Endodermal cell (in vitro differentiated cells): ENCODE results near the gene BGN. TPM values are rescaled to one million over a fixed set of nuclear protein-coding genes. Genes with fewer than 3 reads are reported as not detected.

ENCODE experiments used
- DNase-seq: peaks from one replicate; pipeline ENCODE4 v3.0.0-alpha.2; 2017
- H3K27ac ChIP-seq: 2 replicates; pipeline ENCODE4 v1.5.1; 2013; ENCODE audit warnings: mild to moderate bottlenecking, low read depth, low read length, moderate library complexity
- H3K27me3 ChIP-seq: 2 replicates; pipeline ENCODE4 v1.6.1; 2013; ENCODE audit warnings: mild to moderate bottlenecking, low read length, moderate library complexity; ENCODE audit not compliant: insufficient read depth, control insufficient read depth, poor library complexity, severe bottlenecking
- H3K36me3 ChIP-seq: 2 replicates; pipeline ENCODE4 v1.7.0; 2013; ENCODE audit warnings: mild to moderate bottlenecking, low read length, moderate library complexity; ENCODE audit not compliant: control insufficient read depth, insufficient read depth
- H3K4me1 ChIP-seq: one replicate; pipeline ENCODE4 v1.7.0; 2013; ENCODE audit warnings: low read length; ENCODE audit not compliant: control insufficient read depth, insufficient read depth
- H3K4me3 ChIP-seq: 2 replicates; pipeline ENCODE4 v1.5.1; 2013; ENCODE audit warnings: mild to moderate bottlenecking, low read length, moderate library complexity
- H3K9ac ChIP-seq: 2 replicates; pipeline ENCODE4 v1.6.1; 2013; ENCODE audit warnings: mild to moderate bottlenecking, low read length, moderate library complexity; ENCODE audit not compliant: poor library complexity, severe bottlenecking; ENCODE audit errors: extremely low read depth
- H3K9me3 ChIP-seq: 2 replicates; pipeline ENCODE4 v1.6.1; 2013; ENCODE audit warnings: mild to moderate bottlenecking, low read length, moderate library complexity; ENCODE audit not compliant: control insufficient read depth
- H3K27ac Mint-ChIP-seq: 2 replicates; pipeline ENCODE4 v1.8.0; 2020; ENCODE audit warnings: mixed read lengths
- H3K27me3 Mint-ChIP-seq: 2 replicates; pipeline ENCODE4 v1.8.0; 2021; ENCODE audit warnings: mild to moderate bottlenecking, mixed read lengths; ENCODE audit not compliant: insufficient read depth
- H3K36me3 Mint-ChIP-seq: 2 replicates; pipeline ENCODE4 v1.8.0; 2020; ENCODE audit warnings: low read depth, mixed read lengths
- H3K4me1 Mint-ChIP-seq: 2 replicates; pipeline ENCODE4 v1.8.0; 2020; ENCODE audit warnings: mixed read lengths
- H3K4me3 Mint-ChIP-seq: 2 replicates; pipeline ENCODE4 v1.8.0; 2020; ENCODE audit warnings: mild to moderate bottlenecking, moderate library complexity, mixed read lengths
- H3K9me3 Mint-ChIP-seq: 2 replicates; pipeline ENCODE4 v1.8.0; 2020; ENCODE audit warnings: mild to moderate bottlenecking, mixed read lengths
- CTCF ChIP-seq: fragments of 200-600 bp; sonication (generic); conservative IDR thresholded peaks from 2 replicates; pipeline ENCODE4 v1.5.0; 2021; ENCODE audit warnings: antibody characterized with exemption, mild to moderate bottlenecking
- WGBS, 2 experiments: methylation state at CpG; one replicate each; pipeline versions ENCODE4 v1.1.5 to v1.1.7; 2013; ENCODE audit warnings: missing lambda C conversion rate in 2 of 2, mixed read lengths in 1 of 2; ENCODE audit not compliant: insufficient coverage in 1 of 2, insufficient read length in 1 of 2; 5-methylcytosine and 5-hydroxymethylcytosine counted together
- total RNA-seq, 2 donors: library from RNA; stranded (reverse); fragmentation: NEBNext Ultra II Directional in 1 of 2; extraction: Animal tissue kit (Norgen Biotek cat#: 25700) in 1 of 2; gene quantifications; 2 replicates in 1 of 2; 3 replicates in 1 of 2; pipeline ENCODE4 v1.2.1, GENCODE V29; 2021

Gene BGN
- total RNA-seq, 2 donors from 2014 or later: 1.2 to 1.6 TPM

- H3K27me3 ChIP-seq: no peaks in the 10 kb centered on the region
- Mint-ChIP-seq H3K9me3 (peaks cover 46% of the 10 kb centered on the region), H3K27me3 (no peaks in the 10 kb centered on the region), H3K4me1 (no peaks in the 10 kb centered on the region), H3K36me3 (peaks cover 2% of the 10 kb centered on the region), H3K4me3 (no peak overlapping the region), H3K27ac (no peak overlapping the region)
- H3K9me3 ChIP-seq: no peaks in the 10 kb centered on the region
- 80 to 90% methylated on average over 2 to 18 of the region's 18 CpGs for WGBS, 2 experiments
- H3K9ac ChIP-seq: no peak overlapping the region
- no peak for DNase-seq
- no peaks in the 10 kb centered on the region for H3K4me1 ChIP-seq
- no peak overlapping the region for H3K4me3 ChIP-seq
- no peak for TF ChIP-seq CTCF
- no peaks in the 10 kb centered on the region for H3K36me3 ChIP-seq
- H3K27ac ChIP-seq: no peak overlapping the region
Measured at GRCh38 chrX:153495903-153496589, 1.3 kb downstream of the BGN start.

GRCh38 chrX:153496590-153496959 lies 1.8 kb downstream of the BGN start:
- H3K4me1 ChIP-seq: no peaks in the 10 kb centered on the region
- no peaks in the 10 kb centered on the region for H3K27me3 Mint-ChIP-seq
- H3K27ac Mint-ChIP-seq: no peak overlapping the region
- no peak overlapping the region for H3K4me3 Mint-ChIP-seq
- H3K4me3 ChIP-seq: no peak overlapping the region
- WGBS, 2 experiments: 74 to 83% methylated on average over 2 to 3 of the region's 8 CpGs
- peaks cover 44% of the 10 kb centered on the region for H3K9me3 Mint-ChIP-seq
- no peak for DNase-seq
- no peak overlapping the region for H3K9ac ChIP-seq
- no peaks in the 10 kb centered on the region for H3K27me3 ChIP-seq
- no peak for TF ChIP-seq CTCF
- peaks cover 2% of the 10 kb centered on the region for H3K36me3 Mint-ChIP-seq
- no peaks in the 10 kb centered on the region for H3K36me3 ChIP-seq
- H3K27ac ChIP-seq: no peak overlapping the region
- no peaks in the 10 kb centered on the region for H3K9me3 ChIP-seq
- no peaks in the 10 kb centered on the region for H3K4me1 Mint-ChIP-seq

- Mint-ChIP-seq H3K27ac (no peak overlapping the region), H3K4me3 (no peak overlapping the region), H3K4me1 (no peaks in the 10 kb centered on the region), H3K36me3 (peaks cover 2% of the 10 kb centered on the region), H3K27me3 (no peaks in the 10 kb centered on the region), H3K9me3 (peaks cover 35% of the 10 kb centered on the region)
- H3K36me3 ChIP-seq: no peaks in the 10 kb centered on the region
- no peaks in the 10 kb centered on the region for H3K27me3 ChIP-seq
- no peak overlapping the region for H3K4me3 ChIP-seq
- no peak overlapping the region for H3K9ac ChIP-seq
- H3K9me3 ChIP-seq: no peaks in the 10 kb centered on the region
- 89% methylated on average over 7 of the region's 7 CpGs; no CpG with 5 or more reads in 1 of the 2 experiments for WGBS, 2 experiments
- TF ChIP-seq CTCF: no peak
- DNase-seq: no peak
- H3K27ac ChIP-seq: no peak overlapping the region
- no peaks in the 10 kb centered on the region for H3K4me1 ChIP-seq
Measured at GRCh38 chrX:153498453-153498852, 3.7 kb downstream of the BGN start.
